GM19372 (cell line): ENCODE measurements around the gene DET1.
"Not testable (repeated sequence)": the region's sequence is repeated elsewhere in the genome, so short reads cannot be mapped to it uniquely, and the experiment has no call there.

ENCODE experiments used
- ATAC-seq: cut with Tn5 transposase; IDR thresholded peaks from one replicate; pipeline ENCODE4 v1.9.1; 2021; ENCODE audit warnings: mild to moderate bottlenecking, low read depth, moderate library complexity; ENCODE audit not compliant: unreplicated experiment

The DET1 gene

DNA sequence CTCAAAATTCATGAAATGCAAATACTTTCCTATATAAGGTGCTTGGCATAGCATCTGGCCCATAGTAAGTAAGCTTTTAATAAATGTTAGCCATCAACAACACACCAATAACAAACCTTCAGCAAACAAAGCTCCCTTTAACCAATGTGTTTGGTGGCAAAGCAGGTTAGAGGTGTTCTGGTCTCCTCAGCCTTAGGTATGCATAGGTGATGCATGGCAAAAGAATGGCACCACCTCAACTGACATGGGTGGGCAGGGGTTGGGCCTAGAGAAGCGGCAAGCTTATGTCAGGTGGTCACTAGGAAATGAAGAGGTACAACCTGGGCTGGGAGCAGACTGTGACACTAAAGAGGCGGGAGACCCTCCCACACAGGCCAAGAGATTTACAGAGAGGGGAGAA is 40.8 kb downstream of the DET1 start:
- no peak for ATAC-seq

DNA sequence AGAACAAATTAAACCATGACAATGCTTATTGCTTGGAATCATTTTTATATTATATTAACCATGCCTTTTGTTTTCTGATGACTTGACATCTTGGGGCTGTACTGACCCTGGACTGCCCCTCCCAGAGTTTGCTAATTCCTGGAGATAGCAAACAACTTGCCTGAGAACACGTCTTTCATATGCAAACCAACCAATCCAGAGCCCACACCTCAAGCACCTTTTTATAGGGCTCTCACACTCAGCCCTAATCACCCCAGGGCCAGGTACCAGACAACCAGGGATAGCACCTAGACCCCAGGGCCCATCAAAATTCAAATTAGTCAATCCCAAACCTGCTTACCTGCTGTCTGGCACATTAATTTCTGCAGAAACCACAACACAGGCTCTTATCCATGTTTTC is 42.0 kb downstream of the DET1 start:
- ATAC-seq = no peak

DNA sequence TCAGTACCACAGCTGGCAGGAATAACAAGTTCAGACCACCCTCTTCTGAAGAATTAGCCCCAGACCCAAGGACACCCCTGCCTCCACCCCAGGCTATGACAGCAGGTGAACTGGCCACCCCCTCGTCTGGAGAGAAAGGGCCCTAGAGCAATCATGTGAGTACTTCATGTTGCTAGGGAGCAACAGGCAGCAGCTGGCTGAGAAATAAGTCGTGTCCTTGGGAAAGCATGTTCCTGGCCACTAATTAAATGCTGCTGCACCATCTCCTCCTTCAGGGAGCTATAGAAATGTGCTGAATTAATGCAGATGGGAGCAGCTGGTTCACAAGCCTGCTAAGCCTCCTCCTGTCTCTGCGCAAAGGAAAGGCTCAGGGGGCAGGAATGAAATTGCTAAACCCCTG is 47.5 kb downstream of the DET1 start:
- no peak for ATAC-seq

DNA sequence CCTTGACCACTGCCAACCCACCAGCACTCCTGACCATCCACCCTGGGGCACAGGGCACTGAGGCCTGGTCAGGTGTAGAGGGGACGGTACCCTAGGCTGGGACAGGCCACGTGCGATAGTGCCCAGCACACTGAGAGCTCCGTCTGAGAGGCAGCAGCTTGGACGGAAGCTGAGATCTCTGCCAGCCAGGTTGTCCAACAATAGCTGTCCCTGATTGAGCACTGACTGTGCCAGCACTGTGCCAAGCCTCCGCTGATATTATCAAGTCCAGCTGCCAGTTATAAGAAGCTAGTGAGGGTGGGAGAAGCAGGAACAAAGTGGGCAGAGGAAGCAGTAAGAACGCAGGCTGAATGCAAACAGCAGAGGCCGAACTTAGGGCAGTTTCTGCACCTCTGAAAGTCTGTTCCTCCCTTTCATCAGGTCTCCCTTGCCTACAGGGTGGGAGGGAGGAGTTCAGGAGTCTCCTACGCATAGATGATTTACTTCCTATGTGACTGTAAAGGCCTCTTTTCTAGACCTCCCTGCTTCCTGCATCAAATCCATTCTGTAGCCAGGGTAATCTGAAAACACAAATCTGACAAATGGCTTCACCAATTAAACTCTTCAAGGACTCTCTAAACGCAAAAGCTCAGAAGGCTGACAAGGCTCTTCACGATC is 49.2 kb downstream of the DET1 start:
- no peak for ATAC-seq

DNA sequence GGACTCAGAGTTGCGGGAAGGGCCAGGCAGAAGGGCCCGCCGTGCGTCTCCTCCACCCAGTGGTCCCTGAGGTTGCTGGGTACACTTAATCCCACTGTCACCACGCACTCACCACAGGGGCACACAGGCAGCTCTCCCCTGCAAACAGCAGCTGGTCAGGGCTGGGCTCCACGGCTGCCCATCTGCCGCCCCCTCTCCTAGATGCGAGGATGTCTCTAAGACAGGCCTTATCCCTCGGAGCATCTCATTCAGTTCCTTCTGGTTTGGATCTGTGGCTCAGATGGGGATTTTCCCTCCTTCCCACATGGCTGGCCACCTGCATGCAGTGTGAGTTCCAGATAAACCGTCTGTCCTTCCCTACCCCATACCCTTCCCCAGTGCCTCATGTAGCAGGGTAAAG is 52.6 kb downstream of the DET1 start:
- no peak for ATAC-seq

DNA sequence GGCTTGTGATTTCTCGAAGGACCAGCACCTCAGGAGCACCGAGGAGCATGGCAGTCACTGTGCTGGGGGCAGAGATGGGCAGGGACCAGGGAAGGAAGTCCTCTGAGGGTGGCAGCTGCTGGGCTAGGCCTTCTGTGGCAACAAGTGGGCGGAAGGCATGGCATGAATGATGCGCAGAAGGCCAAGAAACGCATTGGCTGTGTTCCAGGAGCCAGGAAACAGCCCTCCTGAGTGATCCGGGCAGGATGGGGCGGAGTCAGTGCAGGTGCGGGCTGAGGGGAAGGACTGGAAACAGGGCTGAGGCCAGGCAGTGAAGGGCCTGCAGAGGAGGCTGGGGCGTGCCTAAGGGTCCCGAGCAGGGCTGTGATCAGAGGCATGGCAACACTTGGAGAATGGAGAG is 55.3 kb downstream of the DET1 start:
- ATAC-seq = no peak

DNA sequence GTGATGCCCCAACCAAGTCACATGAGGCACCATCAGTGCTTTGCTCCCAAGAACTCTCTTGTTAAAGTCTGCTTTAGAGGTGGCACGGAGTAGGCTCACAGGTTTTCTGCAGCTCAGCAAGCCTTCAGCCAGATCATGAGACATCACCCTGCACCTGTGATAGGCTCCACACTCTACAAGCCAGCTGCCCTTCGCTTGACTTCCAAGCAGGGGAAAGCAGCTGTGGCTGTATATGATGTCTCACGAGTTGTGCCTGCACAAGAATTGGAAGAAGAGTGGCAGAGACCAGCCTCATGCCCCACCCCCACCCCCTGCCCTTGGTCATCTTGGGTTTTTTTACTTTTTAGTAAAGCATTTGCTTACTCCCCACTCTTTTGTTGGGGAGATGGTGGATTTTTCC is 56.4 kb downstream of the DET1 start:
- ATAC-seq = no peak

DNA sequence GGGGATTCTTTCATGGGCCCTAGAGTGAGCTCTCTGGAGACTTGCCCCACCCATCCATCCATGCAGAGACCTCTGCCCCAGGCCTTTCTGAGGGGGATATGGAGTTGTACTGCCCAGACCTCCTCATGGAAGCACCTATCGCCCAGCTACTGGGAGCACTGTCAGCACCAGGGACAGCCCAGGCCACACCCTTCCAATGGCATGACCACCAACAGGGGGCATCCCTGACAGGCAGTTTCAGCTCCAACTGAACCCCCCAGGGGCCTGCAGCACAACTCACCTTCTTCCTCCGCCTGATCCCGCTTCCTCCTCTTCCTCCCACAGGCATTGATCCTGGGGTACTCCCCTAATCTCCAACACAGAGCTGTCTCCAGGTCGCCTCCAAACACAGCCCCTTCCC is 57.2 kb downstream of the DET1 start:
- ATAC-seq = no peak

DNA sequence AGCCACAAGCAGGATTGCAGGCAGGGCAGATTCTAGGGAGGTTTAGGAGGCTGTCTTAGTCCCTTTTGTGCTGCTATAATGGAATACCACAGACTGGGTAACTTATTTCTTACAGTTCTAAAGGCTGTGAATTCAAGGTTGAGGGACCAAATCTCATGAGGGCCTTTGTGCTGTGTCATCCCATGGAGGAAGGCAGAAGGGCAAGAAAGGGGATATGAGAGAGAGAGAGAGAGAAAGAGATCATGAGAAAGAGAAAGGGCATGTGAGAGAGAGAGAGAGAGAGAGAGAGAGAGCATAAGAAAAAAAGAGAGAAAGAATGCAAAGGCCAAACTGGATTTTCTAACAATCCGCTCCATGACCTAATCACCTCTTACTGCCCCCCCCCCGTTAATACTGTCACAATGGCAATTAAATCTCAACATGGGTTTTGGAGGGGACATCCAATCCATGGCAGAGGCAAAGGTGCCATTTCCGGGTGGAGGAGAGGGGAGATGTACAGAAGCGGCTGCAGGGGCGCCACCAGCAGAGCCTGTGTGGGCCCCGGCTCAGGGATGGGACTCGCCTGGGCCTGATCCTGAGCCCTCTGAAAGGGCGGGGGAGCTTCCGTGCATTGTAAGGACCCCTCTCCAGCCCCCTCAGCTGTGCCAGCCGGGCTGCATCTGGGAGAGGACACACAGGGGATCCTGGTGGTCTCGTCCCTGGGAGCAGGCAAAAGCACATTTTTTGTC is 58.5 kb downstream of the DET1 start:
- ATAC-seq = no peak

DNA sequence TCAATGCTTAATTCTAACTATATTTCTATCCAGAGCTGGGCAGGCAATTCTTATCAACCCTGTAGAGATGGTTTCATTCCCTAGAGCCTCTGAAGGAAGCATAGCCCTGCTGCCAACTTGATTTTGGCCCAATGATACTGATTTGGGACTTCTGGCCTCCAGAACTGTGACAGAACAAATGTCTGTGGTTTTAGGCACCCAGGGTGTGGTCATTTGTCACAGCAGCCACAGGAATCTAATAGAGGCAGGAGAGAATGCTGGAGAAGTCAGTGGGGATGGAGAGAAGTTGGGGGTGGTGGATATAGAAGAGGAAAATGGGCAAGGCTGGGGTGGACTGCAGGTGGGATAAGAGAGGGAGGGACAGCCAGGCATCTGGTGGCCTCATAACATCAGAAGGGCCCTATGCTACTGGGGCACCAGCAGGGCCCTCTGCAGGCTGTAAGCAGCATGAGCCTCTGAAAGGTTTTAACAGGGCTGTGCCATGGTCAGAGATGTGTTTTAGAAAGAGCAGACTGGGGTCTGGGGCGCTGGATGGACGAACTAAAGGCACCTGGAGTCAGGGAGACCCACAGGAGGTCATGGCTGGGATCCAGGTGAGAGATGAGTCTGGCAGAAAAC is 59.2 kb downstream of the DET1 start:
- ATAC-seq = no peak

DNA sequence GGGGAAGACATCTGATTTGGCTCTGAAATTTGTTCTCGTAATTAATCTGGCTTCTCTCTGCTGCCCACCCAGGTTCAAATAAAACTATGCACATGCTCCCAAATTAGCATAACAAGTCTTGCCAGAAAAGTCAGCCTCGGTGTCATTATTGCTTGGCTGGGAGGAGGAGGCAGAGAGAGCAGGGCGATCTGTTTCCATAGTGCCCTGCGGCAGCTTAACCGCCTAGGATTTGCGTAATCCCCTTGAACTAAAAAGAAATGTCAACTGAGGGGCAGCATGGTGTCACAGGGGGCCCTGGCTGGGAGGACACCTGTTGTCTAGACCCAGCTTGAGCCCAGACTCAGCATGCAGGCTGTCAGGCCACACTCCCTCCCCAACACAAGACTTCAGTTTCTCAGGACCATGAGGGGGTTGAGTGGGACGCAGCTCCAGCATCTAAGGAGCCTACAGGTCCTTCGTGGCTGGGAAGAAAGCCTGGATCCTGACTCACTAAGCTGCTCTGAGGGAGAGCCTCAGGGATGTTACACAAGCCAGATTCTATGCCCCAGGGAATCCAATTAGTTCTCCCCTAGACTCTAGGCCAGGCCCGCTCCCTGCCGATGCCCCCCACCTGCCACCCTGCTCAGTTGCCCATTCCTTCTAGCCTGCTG is 61.7 kb downstream of the DET1 start:
- ATAC-seq = no peak

DNA sequence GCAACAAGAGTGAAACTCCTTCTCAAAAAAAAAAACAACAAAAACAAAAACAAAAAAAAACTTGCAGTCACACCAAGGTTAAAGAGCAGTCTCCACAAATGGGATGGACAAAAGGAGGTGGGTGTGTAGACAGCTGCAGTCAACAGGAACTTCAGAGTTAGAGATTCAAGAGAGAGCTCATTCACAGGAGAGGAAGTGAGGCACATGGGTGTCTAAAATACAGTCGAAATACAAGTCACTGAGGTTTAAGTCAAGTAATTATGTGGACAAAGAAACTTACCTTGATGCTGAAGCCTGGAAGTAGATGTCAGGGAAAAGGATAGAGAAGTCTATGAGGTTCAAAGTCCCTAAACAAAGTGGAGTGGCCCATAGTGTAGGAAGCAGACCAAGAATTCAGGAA is 64.2 kb downstream of the DET1 start:
- no peak for ATAC-seq

DNA sequence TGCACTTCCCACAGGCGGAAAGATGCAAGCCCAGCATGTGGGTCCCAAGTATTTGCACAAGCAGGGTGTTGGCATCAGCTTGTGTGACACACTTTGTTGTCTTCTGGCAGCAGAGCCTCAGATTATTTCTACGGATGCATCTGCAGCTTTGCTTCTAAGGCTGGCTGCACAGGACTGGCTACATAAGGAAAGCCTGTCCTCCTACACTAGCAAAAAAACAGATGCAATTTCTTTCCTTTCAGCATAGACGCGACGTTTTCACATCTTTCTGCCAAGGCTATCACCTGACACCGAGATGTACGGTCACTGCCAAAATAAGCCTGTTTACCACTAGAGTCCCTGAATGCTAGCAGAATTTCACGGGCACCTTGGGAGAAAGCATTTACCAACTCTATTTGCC is 65.5 kb downstream of the DET1 start:
- ATAC-seq = no peak

DNA sequence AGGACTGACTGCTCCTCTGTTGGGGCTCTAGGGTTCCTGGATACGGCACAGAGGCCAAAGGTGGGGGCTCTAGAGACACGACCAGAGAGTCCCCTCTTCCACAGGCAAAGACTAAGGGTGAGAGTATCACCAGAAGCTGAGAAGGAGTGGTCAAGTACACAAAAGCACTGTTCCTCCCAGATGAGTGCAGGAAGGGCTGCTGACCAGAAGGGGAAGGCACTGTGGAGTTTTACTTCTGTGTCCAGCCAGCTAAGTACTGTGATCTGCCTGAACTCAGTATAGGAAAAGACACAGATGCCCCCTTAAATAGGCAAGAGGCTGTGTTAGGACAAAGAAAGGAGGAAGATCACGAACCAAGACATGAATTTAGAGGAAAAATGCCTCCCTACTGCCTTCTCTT is 67.3 kb downstream of the DET1 start:
- ATAC-seq = no peak

DNA sequence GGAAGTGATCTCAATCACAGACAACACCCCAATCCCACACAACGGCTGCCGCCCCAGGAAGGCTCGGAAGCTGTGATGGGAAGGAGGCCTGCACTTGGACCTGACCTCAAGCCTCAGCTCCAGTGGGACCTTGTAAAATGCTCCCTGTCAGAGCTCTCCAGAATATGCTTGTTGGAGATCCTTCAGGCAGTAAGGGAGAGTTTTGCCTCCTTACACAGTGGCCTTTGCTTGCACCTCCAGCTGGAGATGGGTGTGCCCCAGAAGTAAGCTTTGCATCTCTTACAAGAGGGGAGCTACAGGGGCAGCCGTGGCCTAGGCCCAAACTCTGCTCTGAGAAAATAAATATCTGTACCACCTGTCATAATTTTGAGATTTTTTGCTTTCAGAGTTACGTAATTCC is 68.6 kb downstream of the DET1 start:
- no peak for ATAC-seq

DNA sequence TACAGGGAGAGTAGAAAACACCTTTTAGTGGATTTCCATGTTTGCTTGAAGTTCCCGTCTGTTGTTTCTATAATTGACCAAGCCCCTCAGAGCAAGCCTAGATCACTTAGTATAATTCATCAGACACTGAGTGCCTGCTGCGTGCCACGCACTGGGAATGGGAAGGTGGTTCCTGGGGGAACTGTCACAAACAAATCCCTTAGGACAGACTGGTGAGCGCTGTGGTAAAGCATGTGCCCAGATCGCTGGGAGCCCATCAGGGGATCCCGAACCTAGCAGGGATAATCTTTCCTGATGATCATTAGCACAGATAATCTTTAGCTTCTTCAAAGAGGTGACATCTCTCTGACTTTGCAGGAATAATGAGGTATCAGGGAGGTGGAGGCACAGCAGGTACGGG is 69.4 kb downstream of the DET1 start:
- ATAC-seq = no peak

DNA sequence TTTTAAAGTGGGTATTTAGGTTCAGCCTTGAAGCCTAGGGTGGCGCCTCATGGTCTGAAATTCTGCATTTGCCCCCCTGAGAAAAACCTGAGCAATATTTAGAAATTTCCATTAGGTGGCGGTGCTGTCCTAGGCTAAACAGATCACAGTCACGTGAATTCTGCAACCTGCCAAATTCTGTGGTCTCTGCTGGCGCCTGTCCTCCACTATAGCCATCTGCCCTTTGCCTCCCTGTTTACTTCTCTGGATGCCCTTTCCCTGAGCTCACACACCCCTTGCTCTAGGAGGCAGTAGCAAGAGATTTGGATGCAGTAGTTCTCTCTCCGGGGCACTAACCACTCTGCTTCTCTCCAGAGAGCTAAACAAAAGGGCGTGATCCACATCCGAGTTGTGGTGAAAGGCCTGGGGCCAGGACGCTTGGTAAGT is 69.8 kb downstream of the DET1 start:
- ATAC-seq = no peak

DNA sequence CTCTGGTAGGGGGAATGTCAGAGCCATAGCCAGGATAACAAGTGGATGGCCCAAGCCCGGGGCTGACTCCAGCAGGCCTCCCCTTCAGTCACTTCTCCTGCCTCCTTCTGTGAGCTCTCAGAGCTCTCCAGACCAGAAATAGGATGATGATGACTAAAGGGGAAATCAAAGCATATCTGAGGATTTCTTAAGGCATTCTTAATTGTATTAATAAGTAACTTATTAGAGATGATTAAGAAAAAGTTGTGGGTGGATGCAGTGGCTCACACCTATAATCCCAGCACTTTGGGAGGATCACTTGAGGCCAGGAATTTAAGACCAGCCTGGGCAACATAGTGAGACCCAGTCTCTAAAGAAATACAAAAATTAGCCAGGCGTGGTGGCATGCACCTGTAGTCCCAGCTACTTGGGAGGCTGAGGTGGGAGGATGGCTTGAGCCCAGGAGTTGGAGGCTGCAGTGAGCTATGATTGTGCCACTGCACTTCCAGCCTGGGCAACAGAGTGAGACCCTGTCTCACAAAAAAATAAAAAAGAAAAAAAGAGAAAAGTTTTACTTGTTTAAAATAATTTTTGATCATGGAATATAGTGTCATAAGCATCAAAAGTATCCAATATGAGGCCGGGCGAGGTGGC is 72.7 kb downstream of the DET1 start:
- ATAC-seq = not testable (repeated sequence)

DNA sequence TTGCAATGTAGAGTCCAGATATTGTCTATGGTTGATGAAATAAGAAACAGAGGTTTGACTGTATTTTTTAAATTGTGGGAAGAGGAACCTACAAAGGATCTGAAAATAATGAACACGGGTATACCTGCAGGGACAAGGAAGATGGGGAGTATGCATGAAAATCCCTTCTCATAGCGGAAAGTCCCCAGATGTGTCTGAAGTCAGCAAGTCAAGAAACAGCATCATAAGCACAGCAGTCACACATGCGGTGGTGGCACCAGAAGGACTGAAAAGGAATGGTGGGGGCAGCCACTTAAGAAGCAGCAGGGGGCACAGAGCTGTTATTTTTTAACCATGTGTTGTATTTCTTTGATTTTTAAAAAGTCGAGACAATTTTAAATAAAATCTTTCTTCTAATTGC is 74.3 kb downstream of the DET1 start:
- ATAC-seq = no peak

DNA sequence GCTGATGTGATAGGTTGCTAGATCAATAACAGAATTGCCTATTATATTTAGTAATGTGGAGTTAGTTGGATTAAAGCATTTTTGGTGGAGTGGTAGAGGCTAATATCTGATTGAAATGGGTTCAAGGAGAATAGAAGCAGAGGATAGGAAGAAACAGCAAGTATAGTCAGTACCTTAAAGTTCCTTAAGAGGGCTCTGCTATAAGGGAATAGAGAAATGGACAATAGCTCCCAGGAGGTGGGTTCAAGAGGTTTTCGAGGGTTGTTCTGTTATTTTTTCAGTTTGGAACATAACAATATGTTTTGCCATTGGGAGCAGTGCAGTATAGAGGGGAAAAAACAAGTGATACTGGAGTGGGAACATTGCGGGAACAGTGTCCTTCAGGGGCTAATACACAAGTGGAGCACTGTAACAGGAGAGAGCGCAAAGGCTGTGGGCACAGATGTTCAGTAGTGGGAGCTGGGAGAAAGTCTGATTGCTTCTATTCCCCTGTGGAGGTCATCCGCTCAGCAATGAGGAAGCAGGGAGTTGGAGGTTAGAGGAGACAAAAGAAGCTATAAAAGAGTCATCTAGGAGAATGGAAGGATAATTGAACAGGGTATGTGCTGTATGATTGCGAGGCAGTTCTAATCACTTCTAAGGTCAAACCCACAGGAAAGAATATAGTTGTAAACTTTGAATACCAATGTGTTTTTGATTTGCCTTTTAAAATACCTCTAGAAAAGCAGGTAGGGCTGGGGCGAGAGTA is 75.7 kb downstream of the DET1 start:
- ATAC-seq = no peak
